ENCODE measurements around the gene ATXN7.

Gene ATXN7

DNA sequence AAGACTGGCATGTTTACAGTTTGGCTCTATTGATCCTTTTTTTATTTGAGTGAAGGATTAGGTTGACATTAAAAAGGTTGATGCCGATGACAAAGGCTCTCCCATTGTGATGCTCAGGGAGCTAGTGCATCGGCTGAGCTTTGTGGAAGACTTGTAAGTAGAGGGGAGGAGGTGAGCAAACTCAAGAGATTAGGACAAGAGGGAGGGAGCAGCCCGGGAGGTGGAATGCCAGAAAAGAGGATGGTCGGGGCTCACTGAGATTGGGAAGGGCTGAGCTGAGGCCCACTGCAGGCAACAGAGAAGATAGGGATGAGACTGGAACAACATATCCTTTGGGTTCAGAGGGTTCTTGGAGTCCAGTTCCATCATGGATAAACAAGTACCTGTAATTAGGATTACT, 186.2 kb downstream of the ATXN7 start:
- DNase-seq (ENCODE audit: low spot score) = no peak
- TF ChIP-seq, protein P1, sequence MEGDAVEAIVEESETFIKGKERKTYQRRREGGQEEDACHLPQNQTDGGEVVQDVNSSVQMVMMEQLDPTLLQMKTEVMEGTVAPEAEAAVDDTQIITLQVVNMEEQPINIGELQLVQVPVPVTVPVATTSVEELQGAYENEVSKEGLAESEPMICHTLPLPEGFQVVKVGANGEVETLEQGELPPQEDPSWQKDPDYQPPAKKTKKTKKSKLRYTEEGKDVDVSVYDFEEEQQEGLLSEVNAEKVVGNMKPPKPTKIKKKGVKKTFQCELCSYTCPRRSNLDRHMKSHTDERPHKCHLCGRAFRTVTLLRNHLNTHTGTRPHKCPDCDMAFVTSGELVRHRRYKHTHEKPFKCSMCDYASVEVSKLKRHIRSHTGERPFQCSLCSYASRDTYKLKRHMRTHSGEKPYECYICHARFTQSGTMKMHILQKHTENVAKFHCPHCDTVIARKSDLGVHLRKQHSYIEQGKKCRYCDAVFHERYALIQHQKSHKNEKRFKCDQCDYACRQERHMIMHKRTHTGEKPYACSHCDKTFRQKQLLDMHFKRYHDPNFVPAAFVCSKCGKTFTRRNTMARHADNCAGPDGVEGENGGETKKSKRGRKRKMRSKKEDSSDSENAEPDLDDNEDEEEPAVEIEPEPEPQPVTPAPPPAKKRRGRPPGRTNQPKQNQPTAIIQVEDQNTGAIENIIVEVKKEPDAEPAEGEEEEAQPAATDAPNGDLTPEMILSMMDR (IDR thresholded peaks at IDR 0.05; ENCODE audit: extremely low read depth, missing control alignments) = no peak

Data from GM20000 (cell line).